Ovary (tissue), 10 donors: Measurements from ENCODE around the gene TOMM34. TPM values are rescaled to one million over a fixed set of nuclear protein-coding genes. Genes with fewer than 3 reads are reported as not detected.

Source experiments
- DNase-seq, 5 donors: peaks; one replicate each; pipeline ENCODE4 v3.0.0-alpha.2; 2019 to 2020
- H3K27ac ChIP-seq, 2 donors: fragments of 200-600 bp; one replicate each; pipeline versions ENCODE4 v1.5.1 to v1.8.0; 2019 to 2022
- H3K27me3 ChIP-seq: fragments of 200-600 bp; one replicate; pipeline ENCODE4 v1.8.0; 2022
- H3K36me3 ChIP-seq: fragments of 200-600 bp; sonication (generic); one replicate; pipeline ENCODE4 v1.5.1; 2019
- H3K4me1 ChIP-seq: one replicate; pipeline ENCODE4 v1.8.1; 2013; ENCODE audit warnings: mild to moderate bottlenecking, moderate library complexity; ENCODE audit not compliant: insufficient read depth
- H3K4me3 ChIP-seq: fragments of 200-600 bp; sonication (generic); one replicate; pipeline ENCODE4 v1.5.1; 2017
- H3K9me3 ChIP-seq, 2 donors: fragments of 200-600 bp in 1 of 2; sonication (generic) in 1 of 2; one replicate each; pipeline versions ENCODE4 v1.5.1 to v1.8.1; 2013 to 2019; ENCODE audit warnings: mild to moderate bottlenecking in 1 of 2, moderate library complexity in 1 of 2
- CTCF ChIP-seq, 3 donors: fragments of 450-650 bp in 2 of 3; fragments of 200-600 bp in 1 of 3; IDR thresholded peaks; one replicate each; pipeline versions ENCODE4 v1.5.1 to v1.8.0; 2016 to 2022; ENCODE audit warnings: antibody characterized with exemption in 3 of 3, mild to moderate bottlenecking in 1 of 3
- EP300 ChIP-seq: sonication (generic); formaldehyde crosslinking; IDR thresholded peaks from one replicate; pipeline ENCODE4 v1.6.1; 2017; ENCODE audit warnings: antibody characterized with exemption
- POLR2A ChIP-seq: fragments of 450-650 bp; IDR thresholded peaks from one replicate; pipeline ENCODE4 v1.6.1; 2017; ENCODE audit warnings: antibody characterized with exemption, mild to moderate bottlenecking, moderate library complexity
- WGBS, 3 donors: extraction: QIAGEN DNeasy Blood & Tissue Kit in 1 of 3; methylation state at CpG; one replicate each; pipeline versions ENCODE4 v1.1.5 to v1.1.7; 2013 to 2017; 5-methylcytosine and 5-hydroxymethylcytosine counted together
- intact Hi-C, 4 donors: fragments of 100-400 bp; cut with DNase I; formaldehyde crosslinking; loops; one replicate each; pipeline versions ENCODE4 v1.11.0 to v1.15.1; 2022 to 2023
- long read RNA-seq, 3 donors: library from polyadenylated mRNA in 2 of 3; unstranded in 2 of 3; transcript quantifications; one replicate each; pipeline ENCODE4 v2.0.0 and lab custom pipeline, GENCODE V29; 2021 to 2026
- polyA plus RNA-seq, 2 donors: library from polyadenylated mRNA; stranded (reverse); fragments of 200-250 nt in 1 of 2; fragments of 350-450 nt in 1 of 2; fragmentation: Illumina TruSeq in 1 of 2; extraction: RNeasy Lipid Tissue Mini Kit (QIAGEN cat#74804) in 1 of 2; gene quantifications; one replicate each; pipeline ENCODE4 v1.2.3, GENCODE V29; 2013 to 2014
- total RNA-seq, 7 donors: library from RNA; depleted of rRNA in 2 of 7; stranded (reverse); fragments of >200 nt in 2 of 7; fragmentation: NEBNext Ultra II Directional in 3 of 7; extraction: Animal tissue kit (Norgen Biotek cat#: 25700) in 3 of 7; gene quantifications; one replicate each; pipeline versions ENCODE4 v1.1.0 to v1.2.4, GENCODE V29; 2016 to 2023
- donor health status: DM: no; HTN: no; CAD: no; lungs with moderate emphysema.
- donor health status: DM: no; HTN: no; CAD: no.
- donor health status: Bipolar disorder and iron deficiency.
- donor health status: DM: yes; HTN: yes; CAD: no.
- donor health status: DM: no; HTN: no; CAD: no.
- donor health status: DM: yes; HTN: yes; CAD: no.

The TOMM34 gene, protein sequence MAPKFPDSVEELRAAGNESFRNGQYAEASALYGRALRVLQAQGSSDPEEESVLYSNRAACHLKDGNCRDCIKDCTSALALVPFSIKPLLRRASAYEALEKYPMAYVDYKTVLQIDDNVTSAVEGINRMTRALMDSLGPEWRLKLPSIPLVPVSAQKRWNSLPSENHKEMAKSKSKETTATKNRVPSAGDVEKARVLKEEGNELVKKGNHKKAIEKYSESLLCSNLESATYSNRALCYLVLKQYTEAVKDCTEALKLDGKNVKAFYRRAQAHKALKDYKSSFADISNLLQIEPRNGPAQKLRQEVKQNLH
- total RNA-seq (10 to 100 TPM; 12.3 to 39.8 (median 26.2) TPM), polyA plus RNA-seq (10 to 100 TPM; 20.1 to 60.7 TPM)
- long read RNA-seq, donor 1, transcript TOMM34-201 (7 exons, 2,062 nt) = major isoform, 237 of 273 reads
- long read RNA-seq, donor 1, partial matches to known transcripts = 5 of 273 reads
- long read RNA-seq, donor 1, other reads (novel, unspliced or antisense) = 31 of 273 reads
- long read RNA-seq, donor 2, transcript TOMM34-201 (7 exons, 2,062 nt) = major isoform, 45 of 155 reads
- long read RNA-seq, donor 2, partial matches to known transcripts = 110 of 155 reads
- long read RNA-seq, donor 2, other reads (novel, unspliced or antisense) = 0 of 155 reads
- long read RNA-seq, donor 3, transcript TOMM34-201 (7 exons, 2,062 nt) = major isoform, 71 of 75 reads
- long read RNA-seq, donor 3, partial matches to known transcripts = 2 of 75 reads
- long read RNA-seq, donor 3, other reads (novel, unspliced or antisense) = 2 of 75 reads

- intact Hi-C loops = loop anchor here in 2 of 4 donors (10.0 kb wide), 2 partner anchors 205 to 215 kb away; partner anchors contain the start of gene KCNK15 (in 1 of the 2)
- H3K4me1 ChIP-seq = peaks cover 7% of the 10 kb centered on the region
- 0 to 1% (median 1%) methylated on average over 33 to 60 of the region's 60 CpGs for WGBS, 3 donors
- TF ChIP-seq EP300 = no peak
- peak; percentile 65 for TF ChIP-seq POLR2A
- peak within 1 kb of the TSS in 1 of 2 donors; percentile 50 for H3K27ac ChIP-seq
- peak within 1 kb of the TSS; percentile 76 for H3K4me3 ChIP-seq
- H3K27me3 ChIP-seq = no peaks in the 10 kb centered on the region
- H3K36me3 ChIP-seq = no peaks in the 10 kb centered on the region
- no peaks in the 10 kb centered on the region for H3K9me3 ChIP-seq
- DNase-seq = peak; percentile 94 to 97 (median 95)
Observed at GRCh38 chr20:44960103-44960852, at the start of gene TOMM34. TSS of gene TOMM34 (minus strand) at chr20:44960397. CDS start at chr20:44960333, 64 bp downstream.

DNA sequence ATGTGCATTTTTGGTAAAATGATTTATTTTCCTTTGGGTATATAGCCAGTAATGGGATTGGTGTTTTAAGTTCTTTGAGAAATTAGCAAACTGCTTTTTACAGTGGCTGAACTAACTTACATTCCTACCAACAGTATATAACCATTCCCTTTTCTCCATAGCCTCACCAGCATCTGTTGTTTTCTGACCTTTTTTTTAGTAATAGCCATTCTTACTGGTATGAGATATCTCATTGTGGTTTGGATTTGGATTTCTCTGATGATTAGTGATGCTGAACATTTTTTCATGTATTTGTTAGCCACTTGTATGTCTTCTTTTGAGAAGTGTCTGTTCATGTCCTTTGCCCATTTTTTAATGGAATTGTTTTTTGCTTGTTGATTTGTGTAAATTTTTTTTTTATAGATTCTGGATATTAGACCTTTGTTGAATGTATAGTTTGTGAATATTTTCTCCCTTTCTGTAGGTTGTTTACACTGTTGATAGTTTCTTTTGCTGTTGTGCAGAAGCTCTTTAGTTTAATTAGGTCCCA is 48.4 kb upstream of the TOMM34 start:
- TF ChIP-seq CTCF (IDR thresholded peaks at IDR 0.05) (no peak), POLR2A (no peak), EP300 (no peak)
- no peak overlapping the region for H3K27ac ChIP-seq
- H3K27me3 ChIP-seq = no peaks in the 10 kb centered on the region
- no peak for DNase-seq
- no peak overlapping the region for H3K4me3 ChIP-seq
- no peaks in the 10 kb centered on the region for H3K4me1 ChIP-seq
- no peaks in the 10 kb centered on the region for H3K9me3 ChIP-seq
- H3K36me3 ChIP-seq = no peaks in the 10 kb centered on the region
- intact Hi-C loops = no loop called here

GRCh38 chr20:44997668-44998067 is 37.5 kb upstream of the TOMM34 start:
- Histone ChIP-seq H3K4me1 (no peaks in the 10 kb centered on the region), H3K36me3 (no peaks in the 10 kb centered on the region), H3K27me3 (no peaks in the 10 kb centered on the region), H3K27ac (no peak overlapping the region), H3K4me3 (no peak overlapping the region), H3K9me3 (no peaks in the 10 kb centered on the region)
- no peak for DNase-seq
- intact Hi-C loops = no loop called here
- TF ChIP-seq EP300 (no peak), CTCF (IDR thresholded peaks at IDR 0.05) (no peak)
- WGBS, 3 donors = 93 to 98% (median 96%) methylated on average over 5 of the region's 5 CpGs

GRCh38 chr20:44997171-44997570 is 37.0 kb upstream of the TOMM34 start:
- no peak overlapping the region for H3K4me3 ChIP-seq
- intact Hi-C loops = no loop called here
- H3K27me3 ChIP-seq = no peaks in the 10 kb centered on the region
- no peaks in the 10 kb centered on the region for H3K9me3 ChIP-seq
- no peak overlapping the region for H3K27ac ChIP-seq
- WGBS, 3 donors = 94 to 97% (median 95%) methylated on average over 6 of the region's 6 CpGs
- TF ChIP-seq EP300 (no peak), POLR2A (no peak), CTCF (IDR thresholded peaks at IDR 0.05) (no peak)
- H3K36me3 ChIP-seq = no peaks in the 10 kb centered on the region
- no peaks in the 10 kb centered on the region for H3K4me1 ChIP-seq
- no peak for DNase-seq
